Activated CD4-positive, alpha-beta T cell treated with anti-CD3 and anti-CD28 coated beads for 36 hours (primary cell): ENCODE measurements around the gene KLHL35. TPM values are rescaled to one million over a fixed set of nuclear protein-coding genes. Genes with fewer than 3 reads are reported as not detected.
A peak's percentile ranks its signal among the peaks of the same experiment; 100 is the strongest.

ENCODE experiments used
- ATAC-seq: fragments of 200-7000 bp; cut with Tn5 transposase; one replicate; pipeline ENCODE4 v1.10.0; 2021; ENCODE audit warnings: mild to moderate bottlenecking, moderate library complexity
- CTCF ChIA-PET: fragments of 350-600 bp; sonication (Branson Sonifier 250); formaldehyde crosslinking; loops from one replicate; lab custom pipeline; 2021; ENCODE audit warnings: antibody characterized with exemption; lab: Charles Lee
- POLR2A ChIA-PET: fragments of 350-600 bp; sonication (Branson Sonifier 250); formaldehyde crosslinking; loops from one replicate; lab custom pipeline; 2021; ENCODE audit warnings: antibody characterized with exemption, inconsistent platforms; lab: Charles Lee
- DNase-seq: peaks from one replicate; pipeline ENCODE4 v3.0.0-alpha.2; 2020
- H3K27ac Mint-ChIP-seq: one replicate; pipeline ENCODE4 v1.8.0; 2021; ENCODE audit warnings: mixed read lengths
- H3K27me3 Mint-ChIP-seq: one replicate; pipeline ENCODE4 v1.8.0; 2021; ENCODE audit warnings: mixed read lengths
- H3K36me3 Mint-ChIP-seq: one replicate; pipeline ENCODE4 v1.8.0; 2021; ENCODE audit warnings: low read depth, mixed read lengths
- H3K4me1 Mint-ChIP-seq: one replicate; pipeline ENCODE4 v1.8.0; 2021; ENCODE audit warnings: mixed read lengths
- H3K4me3 Mint-ChIP-seq: one replicate; pipeline ENCODE4 v1.8.0; 2021; ENCODE audit warnings: mild to moderate bottlenecking, moderate library complexity, mixed read lengths
- H3K9me3 Mint-ChIP-seq: one replicate; pipeline ENCODE4 v1.8.0; 2021; ENCODE audit warnings: low read depth, mixed read lengths
- intact Hi-C, 2 experiments: fragments of 100-400 bp; cut with DNase I in 1 of 2; cut with micrococcal nuclease in 1 of 2; formaldehyde crosslinking; loops; one replicate each; pipeline versions ENCODE4 v1.14.2 to v1.15.1; 2022 to 2024; cut with DNase I, micrococcal nuclease
- total RNA-seq, 2 experiments: library from RNA; stranded (reverse); gene quantifications; one replicate each; pipeline ENCODE4 v1.2.3, GENCODE V29; 2021

The KLHL35 gene
- total RNA-seq, 2 experiments from 2014 or later = 0.62 to 0.65 TPM

DNA sequence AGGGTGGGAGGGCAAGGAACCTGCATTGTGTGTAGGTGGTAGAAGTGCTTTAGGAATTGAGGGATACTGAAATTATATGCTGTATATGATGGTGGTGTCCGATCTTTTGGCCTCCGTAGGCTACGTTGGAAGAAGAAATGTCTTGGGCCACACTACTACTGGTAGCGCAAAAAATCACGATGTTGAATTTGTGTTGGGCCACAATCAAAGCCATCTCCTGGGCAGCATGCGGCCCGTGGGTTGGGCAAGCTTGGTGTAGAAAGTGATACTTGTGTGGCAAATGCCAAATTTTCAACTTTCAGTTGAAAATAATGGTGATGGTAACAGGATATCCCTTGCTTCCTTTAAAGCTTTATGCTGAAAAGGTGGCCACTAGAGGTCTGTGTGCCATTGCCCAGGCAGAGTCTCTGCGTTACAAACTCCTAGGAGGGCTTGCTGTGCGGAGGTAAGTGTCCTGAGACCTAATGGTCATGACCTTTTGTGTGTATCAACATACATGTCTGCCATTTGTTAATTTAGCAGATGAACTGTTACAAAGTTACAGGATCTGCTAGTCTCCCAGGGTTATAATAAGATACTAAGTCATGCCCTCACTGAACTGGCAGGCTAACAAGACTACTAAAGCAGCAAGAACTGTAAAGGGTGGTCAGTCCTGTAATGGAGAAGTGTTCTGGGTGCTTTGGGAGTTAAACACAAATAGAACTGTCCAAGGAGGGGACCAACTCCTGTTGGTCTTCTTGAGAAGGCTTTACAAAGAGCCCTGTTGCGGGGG is 30.8 kb downstream of the KLHL35 start:
- no peak for ATAC-seq
- H3K9me3 Mint-ChIP-seq = no peaks in the 10 kb centered on the region

DNA sequence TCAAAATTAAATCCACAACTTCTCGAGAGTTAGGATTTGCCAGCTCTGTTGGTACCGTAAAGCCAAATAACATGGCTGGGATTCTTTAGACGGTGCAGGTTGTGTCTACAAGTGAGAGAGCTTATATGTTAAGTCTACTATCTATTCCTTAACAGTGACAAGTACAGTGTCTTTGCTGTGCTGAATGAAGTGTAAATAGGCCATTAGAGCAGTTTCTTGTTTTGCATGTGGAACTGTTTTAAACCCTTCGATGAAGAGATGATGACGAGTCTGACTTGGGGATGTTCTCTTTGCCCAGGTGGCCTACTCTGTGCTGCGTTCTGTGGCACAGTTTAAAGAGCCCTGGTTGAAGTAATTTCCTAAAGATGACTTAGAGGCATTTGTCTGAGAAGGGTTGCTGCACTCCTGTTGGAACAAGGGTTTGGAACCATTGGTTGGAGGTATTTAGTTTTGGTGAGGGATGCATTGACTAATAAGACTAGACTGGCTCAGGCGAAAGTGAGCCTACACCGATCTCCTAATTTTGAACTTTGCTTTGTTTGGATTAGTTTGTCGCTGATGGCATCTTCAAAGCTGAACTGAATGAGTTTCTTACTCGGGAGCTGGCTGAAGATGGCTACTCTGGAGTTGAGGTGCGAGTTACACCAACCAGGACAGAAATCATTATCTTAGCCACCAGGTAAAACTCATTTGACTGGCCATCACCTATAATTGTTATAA is 32.7 kb downstream of the KLHL35 start:
- Mint-ChIP-seq H3K4me1 (peaks cover 44% of the 10 kb centered on the region), H3K27me3 (no peaks in the 10 kb centered on the region), H3K27ac (peak overlapping the region; percentile 98), H3K4me3 (peak overlapping the region; percentile 96), H3K36me3 (peaks cover 58% of the 10 kb centered on the region), H3K9me3 (no peaks in the 10 kb centered on the region)
- CTCF ChIA-PET = interaction anchor here (0.6 to 1.9 kb wide), 4 partner anchors 12 to 130 kb away, joined by 3 to 9 read pairs (median 4); no protein-coding TSS in a partner anchor
- intact Hi-C loops = no loop called here
- ATAC-seq (peak; percentile 14), DNase-seq (peak; percentile 21)
- POLR2A ChIA-PET = interaction anchor here (0.5 to 2.2 kb wide), 7 partner anchors 26 to 1393 kb away, joined by 3 to 5 read pairs (median 3); partner anchors contain the start of genes GDPD5 and SERPINH1

More for the DNA sequence above, 30.8 kb downstream of the KLHL35 start:
- CTCF ChIA-PET = interaction anchor here (0.9 kb wide), 1 partner anchor 14 kb away, joined by 3 read pairs; no protein-coding TSS in a partner anchor
- Mint-ChIP-seq H3K27ac (peak overlapping the region; percentile 98), H3K4me1 (peaks cover 52% of the 10 kb centered on the region), H3K36me3 (peaks cover 74% of the 10 kb centered on the region), H3K27me3 (no peaks in the 10 kb centered on the region), H3K4me3 (peak overlapping the region; percentile 96)
- POLR2A ChIA-PET = interaction anchor here (1.6 kb wide), 1 partner anchor 28 kb away, joined by 4 read pairs; no protein-coding TSS in a partner anchor
- intact Hi-C loops = no loop called here
- no peak for DNase-seq

- POLR2A ChIA-PET = interaction anchor here (0.6 to 2.2 kb wide), 3 partner anchors 27 to 126 kb away, joined by 3 to 5 read pairs (median 3); partner anchors contain the start of gene GDPD5
- H3K4me3 Mint-ChIP-seq = peak within 1 kb of the TSS; percentile 96
Observed at GRCh38 chr11:75399344-75400145, 33.5 kb downstream of the KLHL35 start, which contains the start of gene RPS3. Gene RPS3, plus strand, starts transcription at chr11:75399518. Its CDS starts 30 bp downstream, at chr11:75399548.

DNA sequence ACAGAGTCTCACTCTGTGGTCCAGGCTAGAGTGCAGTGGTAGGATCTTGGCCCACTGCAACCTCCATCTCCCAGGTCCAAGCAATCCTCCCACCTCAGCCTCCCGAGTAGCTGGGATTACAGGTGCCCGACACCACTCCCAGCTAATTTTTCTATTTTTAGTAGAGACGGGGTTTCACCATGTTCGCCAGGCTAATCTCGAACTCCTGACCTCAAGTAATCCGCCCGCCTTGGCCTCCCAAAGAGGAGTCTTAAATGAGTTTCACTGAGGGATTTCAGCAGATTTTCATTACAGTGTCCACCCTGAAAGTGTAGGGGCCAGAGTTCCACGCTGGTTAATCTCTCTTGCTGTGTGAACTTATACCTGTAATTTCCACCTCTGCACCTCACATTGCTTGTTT is 34.1 kb downstream of the KLHL35 start:
- Mint-ChIP-seq H3K27me3 (no peaks in the 10 kb centered on the region), H3K27ac (peak overlapping the region; percentile 98), H3K9me3 (no peaks in the 10 kb centered on the region), H3K4me1 (peaks cover 35% of the 10 kb centered on the region), H3K4me3 (peak overlapping the region; percentile 96), H3K36me3 (peaks cover 47% of the 10 kb centered on the region)
- POLR2A ChIA-PET = interaction anchor here (2.2 kb wide), 1 partner anchor 31 kb away, joined by 5 read pairs; no protein-coding TSS in a partner anchor
- CTCF ChIA-PET = interaction anchor here (1.8 to 1.9 kb wide), 2 partner anchors 9 to 11 kb away, joined by 5 to 7 read pairs; no protein-coding TSS in a partner anchor
- DNase-seq = no peak
- no peak for ATAC-seq
- intact Hi-C loops = loop anchor here (1.0 kb wide), 5 partner anchors 30 to 450 kb away; partner anchors contain the start of genes GDPD5 (in 2 of the 2), ARRB1 (in 1 of the 2), SERPINH1 (in 1 of the 2) and SPCS2 (in 1 of the 2)

More at GRCh38 chr11:75399344-75400145, 33.5 kb downstream of the KLHL35 start, which contains the start of gene RPS3:
- Mint-ChIP-seq H3K36me3 (peaks cover 53% of the 10 kb centered on the region), H3K4me1 (peaks cover 41% of the 10 kb centered on the region), H3K27ac (peak within 1 kb of the TSS; percentile 98), H3K9me3 (no peaks in the 10 kb centered on the region), H3K27me3 (no peaks in the 10 kb centered on the region)
- ATAC-seq (peak; percentile 92), DNase-seq (peak; percentile 94)
- CTCF ChIA-PET = interaction anchor here (0.6 to 1.9 kb wide), 5 partner anchors 9 to 129 kb away, joined by 3 to 9 read pairs (median 5); no protein-coding TSS in a partner anchor
- intact Hi-C loops = loop anchor here (1.0 kb wide), 5 partner anchors 30 to 450 kb away; partner anchors contain the start of genes GDPD5 (in 2 of the 2), ARRB1 (in 1 of the 2), SERPINH1 (in 1 of the 2) and SPCS2 (in 1 of the 2)

- intact Hi-C loops = no loop called here
- no peak for DNase-seq
- H3K27me3 Mint-ChIP-seq = peaks cover 4% of the 10 kb centered on the region
- H3K9me3 Mint-ChIP-seq = no peaks in the 10 kb centered on the region
- H3K27ac Mint-ChIP-seq = no peak overlapping the region
- peaks cover 4% of the 10 kb centered on the region for H3K4me1 Mint-ChIP-seq
- ATAC-seq = peak; percentile 42
- POLR2A ChIA-PET = no interaction called here
- peaks cover under 1% of the 10 kb centered on the region for H3K36me3 Mint-ChIP-seq
- no peak overlapping the region for H3K4me3 Mint-ChIP-seq
- CTCF ChIA-PET = interaction anchor here (0.7 to 1.0 kb wide), 3 partner anchors 9 to 316 kb away, joined by 3 to 4 read pairs (median 3); no protein-coding TSS in a partner anchor
Observed at GRCh38 chr11:75394085-75394840, 38.7 kb downstream of the KLHL35 start.

- Mint-ChIP-seq H3K27ac (no peak overlapping the region), H3K36me3 (no peaks in the 10 kb centered on the region), H3K4me1 (no peaks in the 10 kb centered on the region), H3K4me3 (no peak overlapping the region), H3K27me3 (peaks cover 4% of the 10 kb centered on the region), H3K9me3 (no peaks in the 10 kb centered on the region)
- POLR2A ChIA-PET = no interaction called here
- ATAC-seq (no peak), DNase-seq (no peak)
- CTCF ChIA-PET = interaction anchor here (1.1 to 12.7 kb wide), 6 partner anchors 8 to 142 kb away, joined by 3 to 279 read pairs (median 4); no protein-coding TSS in a partner anchor
- intact Hi-C loops = loop anchor here in 1 of 2 experiments (5.0 kb wide), 1 partner anchor 248 kb away; no protein-coding TSS in a partner anchor
Observed at GRCh38 chr11:75389925-75390324, 43.1 kb downstream of the KLHL35 start.

- ATAC-seq = no peak
- Mint-ChIP-seq H3K9me3 (no peaks in the 10 kb centered on the region), H3K36me3 (no peaks in the 10 kb centered on the region), H3K4me1 (peaks cover 4% of the 10 kb centered on the region), H3K27me3 (peaks cover 4% of the 10 kb centered on the region), H3K27ac (no peak overlapping the region), H3K4me3 (no peak overlapping the region)
- ChIA-PET POLR2A (no interaction called here), CTCF (interaction anchor here (0.7 to 12.7 kb wide), 14 partner anchors 9 to 148 kb away, joined by 3 to 279 read pairs (median 4); partner anchors contain the start of gene TPBGL)
- intact Hi-C loops = loop anchor here in 1 of 2 experiments (5.0 kb wide), 1 partner anchor 247 kb away; no protein-coding TSS in a partner anchor
- no peak for DNase-seq
Observed at GRCh38 chr11:75389276-75389605, 43.8 kb downstream of the KLHL35 start.

- Mint-ChIP-seq H3K27ac (no peak overlapping the region), H3K36me3 (no peaks in the 10 kb centered on the region), H3K4me1 (peaks cover 10% of the 10 kb centered on the region), H3K27me3 (peaks cover 4% of the 10 kb centered on the region), H3K9me3 (no peaks in the 10 kb centered on the region), H3K4me3 (no peak overlapping the region)
- POLR2A ChIA-PET = no interaction called here
- CTCF ChIA-PET = interaction anchor here (0.6 to 12.7 kb wide), 32 partner anchors 9 to 478 kb away, joined by 3 to 279 read pairs (median 4); partner anchors contain the start of gene TPBGL
- ATAC-seq (peak; percentile 92), DNase-seq (peak; percentile 83)
- intact Hi-C loops = loop anchor here (1.0 to 5.0 kb wide), 4 partner anchors 57 to 246 kb away; no protein-coding TSS in a partner anchor
Observed at GRCh38 chr11:75388386-75389275, 44.4 kb downstream of the KLHL35 start.
